ENCODE results near the gene RAB40B. TPM values are rescaled to one million over a fixed set of nuclear protein-coding genes. Genes with fewer than 3 reads are reported as not detected.

Gene RAB40B
- total and polyA plus RNA-seq, 4 experiments from 2014 or later: 2.6 to 5.8 (median 4.5) TPM

DNA sequence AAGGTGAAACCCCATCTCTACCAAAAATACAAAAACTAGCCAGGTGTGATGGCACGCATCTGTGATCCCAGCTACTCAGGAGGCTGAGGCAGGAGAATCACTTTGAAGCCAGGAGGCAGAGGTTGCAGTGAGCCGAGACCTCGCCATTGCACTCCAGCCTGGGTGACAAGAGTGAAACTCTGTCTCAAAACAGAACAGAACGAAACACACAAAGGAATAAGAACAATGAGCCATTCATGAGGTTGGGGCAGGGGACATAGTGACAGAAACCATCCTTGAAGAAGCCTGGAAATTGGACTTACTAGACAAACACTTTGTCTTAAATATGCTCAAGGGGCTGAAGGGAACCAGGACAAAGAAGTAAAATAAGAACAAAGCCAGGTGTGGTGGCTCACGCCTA is 89.7 kb downstream of the RAB40B start:
- H3K9me3 ChIP-seq (ENCODE audit: control insufficient read depth in 1 of 2, low read length in 2 of 2): no peaks in the 10 kb centered on the region
- peaks cover 9% of the 10 kb centered on the region for H3K36me3 ChIP-seq (ENCODE audit: insufficient read depth, low read length)
- Mint-ChIP-seq H3K27me3 (no peaks in the 10 kb centered on the region), H3K4me3 (no peak overlapping the region), H3K9me3 (peaks cover 0 to 2% (median 0%) of the 10 kb centered on the region in 8 donors), H3K27ac (peak overlapping the region in 3 of 7 donors; percentile 10 to 82 (median 78)), H3K36me3 (peaks cover 34 to 46% of the 10 kb centered on the region in 2 donors), H3K4me1 (peaks cover 3 to 7% (median 6%) of the 10 kb centered on the region in 4 donors)
- no peaks in the 10 kb centered on the region for H3K27me3 ChIP-seq (ENCODE audit: insufficient read depth, low read length)
- no peaks in the 10 kb centered on the region for H3K4me1 ChIP-seq (ENCODE audit: insufficient read depth, low read length)
- H3K27ac ChIP-seq (ENCODE audit: low read depth, low read length): no peak overlapping the region
- ChIA-PET CTCF (ENCODE audit: partially characterized antibody) (interaction anchor here (0.7 kb wide), 1 partner anchor 264 kb away, joined by 3 read pairs; no protein-coding TSS in a partner anchor), POLR2A (ENCODE audit: partially characterized antibody) (no interaction called here)
- no peak overlapping the region for H3K4me3 ChIP-seq (ENCODE audit: low read length in 2 of 2)
- intact Hi-C loops (cut with micrococcal nuclease): no loop called here
- DNase-seq: no peak

DNA sequence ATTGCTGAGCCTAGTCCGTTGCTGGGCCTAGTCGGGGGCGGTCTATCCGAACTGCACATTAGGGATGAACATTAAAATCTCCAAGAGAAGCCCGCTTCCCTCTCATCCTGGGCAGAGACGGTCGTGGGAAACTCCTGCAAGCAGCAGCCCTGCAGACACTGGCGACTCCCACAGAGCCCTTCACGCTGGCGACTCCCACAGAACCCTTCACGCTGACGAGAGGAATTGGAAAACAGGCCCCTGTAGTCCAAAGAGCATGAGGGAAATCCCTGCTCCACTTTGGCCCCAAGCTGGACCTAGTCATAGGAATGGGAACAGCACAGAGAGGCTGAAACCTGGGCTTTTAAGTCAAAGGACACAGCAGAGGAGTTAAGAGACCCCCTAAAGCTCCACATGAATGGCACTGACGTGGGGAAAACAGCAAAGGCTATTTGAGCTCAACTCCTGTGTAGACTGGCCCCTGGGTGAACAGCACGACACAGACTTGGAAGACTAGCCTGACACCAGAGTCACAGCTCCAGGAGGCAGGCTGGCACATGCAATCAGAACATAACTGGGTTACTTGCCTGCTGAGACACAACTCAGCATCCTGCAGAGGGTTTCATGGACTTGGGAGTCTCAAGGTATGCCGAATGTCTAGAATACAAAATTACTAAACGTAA is 92.4 kb downstream of the RAB40B start:
- Histone ChIP-seq H3K27ac (ENCODE audit: low read depth, low read length) (no peak overlapping the region), H3K9me3 (ENCODE audit: control insufficient read depth in 1 of 2, low read length in 2 of 2) (no peaks in the 10 kb centered on the region), H3K4me3 (ENCODE audit: low read length in 2 of 2) (no peak overlapping the region), H3K4me1 (ENCODE audit: insufficient read depth, low read length) (no peaks in the 10 kb centered on the region), H3K36me3 (ENCODE audit: insufficient read depth, low read length) (peaks cover 32% of the 10 kb centered on the region), H3K27me3 (ENCODE audit: insufficient read depth, low read length) (no peaks in the 10 kb centered on the region)
- ChIA-PET POLR2A (ENCODE audit: partially characterized antibody) (no interaction called here), CTCF (ENCODE audit: partially characterized antibody) (no interaction called here)
- H3K4me1 Mint-ChIP-seq: peaks cover 3 to 14% (median 7%) of the 10 kb centered on the region in 4 donors
- H3K27ac Mint-ChIP-seq: peak overlapping the region in 2 of 7 donors; percentile 41 to 63
- peaks cover 53 to 55% of the 10 kb centered on the region in 2 donors for H3K36me3 Mint-ChIP-seq
- H3K9me3 Mint-ChIP-seq: no peaks in the 10 kb centered on the region
- intact Hi-C loops (cut with micrococcal nuclease): no loop called here
- no peak overlapping the region for H3K4me3 Mint-ChIP-seq
- no peak for DNase-seq
- no peaks in the 10 kb centered on the region for H3K27me3 Mint-ChIP-seq

Small RNAs within 50 kb of the gene (microRNA-seq; reads per million reads assigned to microRNA genes)
- gene MIR4525 (ENCODE audit: borderline microRNAs expressed, borderline number of aligned reads, borderline replicate concordance): not detected

Other genes with a start within 250 kb of the RAB40B start
- 100 to 1,000 TPM; 236 to 249 TPM for gene CYBC1, start 247.9 kb downstream of the RAB40B start, total RNA-seq
- 100 to 1,000 TPM; 166 to 237 TPM for gene CYBC1, start 247.9 kb downstream of the RAB40B start, polyA plus RNA-seq
- 10 to 100 TPM; 80.8 to 82.9 TPM for gene NARF, start 240.0 kb downstream of the RAB40B start, total RNA-seq
- gene NARF, start 240.0 kb downstream of the RAB40B start, polyA plus RNA-seq: 100 to 1,000 TPM in 1 of 2 donors, 10 to 100 TPM in 1; 94.2 to 146 TPM
- 10 to 100 TPM; 51.5 to 57.5 TPM for gene FOXK2, start 179.0 kb downstream of the RAB40B start, total RNA-seq
- 1 to 10 TPM; 1.3 to 6.8 TPM for gene FOXK2, start 179.0 kb downstream of the RAB40B start, polyA plus RNA-seq
- gene WDR45B, start 50.3 kb downstream of the RAB40B start, total RNA-seq: 10 to 100 TPM; 66.3 to 66.7 TPM
- 10 to 100 TPM; 35.1 to 48.4 TPM for gene WDR45B, start 50.3 kb downstream of the RAB40B start, polyA plus RNA-seq
- 10 to 100 TPM; 36.6 to 37.6 TPM for gene FN3KRP, start 18.0 kb upstream of the RAB40B start, total RNA-seq
- gene FN3KRP, start 18.0 kb upstream of the RAB40B start, polyA plus RNA-seq: 10 to 100 TPM; 24.6 to 65.2 TPM
- 1 to 10 TPM; 5.3 to 8.1 TPM for gene FN3K, start 36.9 kb upstream of the RAB40B start, total RNA-seq
- gene FN3K, start 36.9 kb upstream of the RAB40B start, polyA plus RNA-seq: under 1 TPM; 0.26 to 0.77 TPM
- gene TBCD, start 53.4 kb upstream of the RAB40B start, total RNA-seq: 100 to 1,000 TPM; 257 to 263 TPM
- gene TBCD, start 53.4 kb upstream of the RAB40B start, polyA plus RNA-seq: 100 to 1,000 TPM; 102 to 126 TPM
- gene ZNF750, start 141.3 kb upstream of the RAB40B start, total RNA-seq: not detected
- not detected for gene ZNF750, start 141.3 kb upstream of the RAB40B start, polyA plus RNA-seq